ENCODE results near the gene POFUT1. TPM values are rescaled to one million over a fixed set of nuclear protein-coding genes. Genes with fewer than 3 reads are reported as not detected.

The POFUT1 gene
- 50.8 and 51.6 TPM in 2 replicates for total RNA-seq

GRCh38 chr20:32207626-32208498 lies at the start of gene POFUT1, which contains the start of gene PLAGL2:
POFUT1 (plus strand) TSS chr20:32207880; CDS start chr20:32207942, 62 bp downstream.
PLAGL2 (minus strand) TSS chr20:32207743; CDS start chr20:32202178, 5,565 bp downstream.

GRCh38 chr20:32277361-32278198 lies 69.9 kb downstream of the POFUT1 start, which contains the start of gene KIF3B:
KIF3B (plus strand) TSS chr20:32277651; CDS start chr20:32309778, 32,127 bp downstream.

Other genes starting within 250 kb of the POFUT1 start
- not detected in 2 replicates for gene XKR7, start 239.7 kb upstream of the POFUT1 start, total RNA-seq
- not detected in 2 replicates for gene CCM2L, start 197.4 kb upstream of the POFUT1 start, total RNA-seq
- gene HCK, start 155.6 kb upstream of the POFUT1 start, total RNA-seq: not detected in 2 replicates
- gene TM9SF4, start 98.2 kb upstream of the POFUT1 start, total RNA-seq: 31.9 and 47.5 TPM in 2 replicates
- 7.7 and 9.3 TPM in 2 replicates for gene PLAGL2, start 137 bp upstream of the POFUT1 start, total RNA-seq
- gene KIF3B, start 69.8 kb downstream of the POFUT1 start, total RNA-seq: 14.2 and 19.6 TPM in 2 replicates
- 24.8 and 32.7 TPM in 2 replicates for gene ASXL1, start 150.5 kb downstream of the POFUT1 start, total RNA-seq